HCT116 (cell line): ENCODE measurements around the gene SHC2. TPM values are rescaled to one million over a fixed set of nuclear protein-coding genes. Genes with fewer than 3 reads are reported as not detected.

Experiments
- ATAC-seq: fragments of 200-7000 bp; cut with Tn5 transposase; 2 replicates; pipeline ENCODE4 v1.9.1; 2020; ENCODE audit warnings: mild to moderate bottlenecking, moderate library complexity
- BruUV-seq: library from RNA; stranded (reverse); fragments of 400-500 nt; replicated peaks from 2 replicates; lab custom pipeline; 2021; lab: Mats Ljungman, UMichigan
- CTCF ChIA-PET: fragments of 300-600 bp; sonication (Branson Sonifier 250); formaldehyde crosslinking; loops from one replicate; lab custom pipeline; 2021; ENCODE audit warnings: antibody characterized with exemption; lab: Charles Lee
- POLR2A ChIA-PET: fragments of 300-600, 350-600 bp; sonication (Branson Sonifier 250); formaldehyde crosslinking; loops from one replicate; lab custom pipeline; 2021; ENCODE audit warnings: antibody characterized with exemption; lab: Charles Lee
- RAD21 ChIA-PET, 2 experiments: fragments of 300-600 bp; sonication (Branson Sonifier 250); formaldehyde crosslinking; loops; one replicate each; lab custom pipeline; 2023; ENCODE audit warnings: low total read pairs in 2 of 2; ENCODE audit not compliant: uncharacterized antibody in 2 of 2, unreplicated experiment in 2 of 2, low non-redundant PET in 1 of 2; lab: Charles Lee
- DNase-seq: peaks from one replicate; pipeline ENCODE4 v3.0.0-alpha.2; 2010; ENCODE audit warnings: low read depth, low spot score
- H2AFZ ChIP-seq: fragments of 200-600 bp; shearing (Covaris generic), sonication (generic); 2 replicates; pipeline ENCODE4 v1.6.1; 2017; ENCODE audit warnings: low read depth, mixed run types, mixed read lengths, antibody characterized with exemption, low read length; ENCODE audit not compliant: poor library complexity, severe bottlenecking
- H3K27ac ChIP-seq: 2 replicates; pipeline ENCODE4 v1.5.1; 2012; ENCODE audit warnings: low read depth, low read length
- H3K27me3 ChIP-seq: fragments of 200-600 bp; sonication (generic); 2 replicates; pipeline ENCODE4 v1.6.1; 2016; ENCODE audit warnings: mixed run types, low read length, mixed read lengths; ENCODE audit not compliant: insufficient read depth
- H3K36me3 ChIP-seq, 2 experiments: fragments of 200-500 bp in 1 of 2; fragments of 200-600 bp in 1 of 2; sonication (Bioruptor generic) in 1 of 2; sonication (generic) in 1 of 2; 2 replicates each; pipeline versions ENCODE4 v1.5.1 to v1.6.1; 2014 to 2016; ENCODE audit warnings: low read length in 2 of 2, inconsistent platforms in 1 of 2, mixed read lengths in 1 of 2, mixed run types in 1 of 2; ENCODE audit not compliant: insufficient read depth in 2 of 2, control insufficient read depth in 1 of 2
- H3K4me1 ChIP-seq, 2 experiments: fragments of 200-600 bp in 1 of 2; sonication (generic) in 1 of 2; 2 replicates each; pipeline versions ENCODE4 v1.5.1 to v1.6.1; 2012 to 2017; ENCODE audit warnings: low read length in 2 of 2, inconsistent platforms in 1 of 2, mild to moderate bottlenecking in 1 of 2, mixed read lengths in 1 of 2, mixed run types in 1 of 2, moderate library complexity in 1 of 2; ENCODE audit not compliant: insufficient read depth in 2 of 2, control insufficient read depth in 1 of 2
- H3K4me2 ChIP-seq: fragments of 200-600 bp; sonication (generic); 2 replicates; pipeline ENCODE4 v1.6.1; 2017; ENCODE audit warnings: mixed run types, low read length, mixed read lengths
- H3K4me3 ChIP-seq, 2 experiments: fragments of 200-600 bp in 1 of 2; sonication (generic) in 1 of 2; replicated peaks in 1 of 2; 2 replicates each; pipeline ENCODE4 v1.5.1; 2011 to 2016; ENCODE audit warnings: low read length in 2 of 2, control low read depth in 1 of 2, low read depth in 1 of 2, mild to moderate bottlenecking in 1 of 2, mixed read lengths in 1 of 2, mixed run types in 1 of 2
- H3K79me2 ChIP-seq: fragments of 200-600 bp; sonication (generic); 2 replicates; pipeline ENCODE4 v1.6.1; 2017; ENCODE audit warnings: mild to moderate bottlenecking, mixed run types, low read length, moderate library complexity, mixed read lengths; ENCODE audit not compliant: insufficient read depth
- H3K9ac ChIP-seq: fragments of 200-600 bp; sonication (generic); 2 replicates; pipeline ENCODE4 v1.6.1; 2016; ENCODE audit warnings: low read length, mixed read lengths
- H3K9me2 ChIP-seq: fragments of 200-600 bp; sonication (generic), shearing (Covaris generic); 2 replicates; pipeline ENCODE4 v1.6.1; 2017; ENCODE audit warnings: mixed run types, mild to moderate bottlenecking, moderate library complexity; ENCODE audit not compliant: insufficient read depth
- H3K9me3 ChIP-seq, 2 experiments: fragments of 200-500 bp in 1 of 2; fragments of 200-600 bp in 1 of 2; sonication (Bioruptor generic) in 1 of 2; sonication (generic) in 1 of 2; 2 replicates each; pipeline ENCODE4 v1.6.1; 2014 to 2017; ENCODE audit warnings: low read length in 2 of 2, mixed read lengths in 2 of 2, inconsistent platforms in 1 of 2, low read depth in 1 of 2, mild to moderate bottlenecking in 1 of 2, mixed run types in 1 of 2, moderate library complexity in 1 of 2; ENCODE audit not compliant: control insufficient read depth in 1 of 2, insufficient read depth in 1 of 2
- H4K20me1 ChIP-seq: fragments of 200-600 bp; sonication (generic), shearing (Covaris generic); 2 replicates; pipeline ENCODE4 v1.6.1; 2017; ENCODE audit warnings: mixed run types, mild to moderate bottlenecking, moderate library complexity; ENCODE audit not compliant: insufficient read depth
- ATF3 ChIP-seq: IDR thresholded peaks from 2 replicates; pipeline ENCODE4 v1.6.1; 2012
- ELF1 ChIP-seq: IDR thresholded peaks from 2 replicates; pipeline ENCODE4 v1.6.1; 2012; ENCODE audit warnings: low read depth, borderline replicate concordance
- EZH2 ChIP-seq: fragments of 200-600 bp; sonication (generic); IDR thresholded peaks from 2 replicates; pipeline ENCODE4 v1.6.1; 2017; ENCODE audit warnings: antibody characterized with exemption, mixed run types
- EZH2phosphoT487 ChIP-seq: fragments of 200-600 bp; IDR thresholded peaks from 2 replicates; pipeline ENCODE4 v1.6.1; 2018; ENCODE audit warnings: antibody characterized with exemption, borderline replicate concordance
- JUND ChIP-seq: IDR thresholded peaks from 2 replicates; pipeline ENCODE4 v1.6.1; 2012
- MAX ChIP-seq: IDR thresholded peaks from 2 replicates; pipeline ENCODE4 v1.6.1; 2012
- REST ChIP-seq: IDR thresholded peaks from 2 replicates; pipeline ENCODE4 v1.6.1; 2012; ENCODE audit warnings: low read depth
- SIN3A ChIP-seq: IDR thresholded peaks from 2 replicates; pipeline ENCODE4 v1.6.1; 2012; ENCODE audit warnings: low read depth
- SP1 ChIP-seq: IDR thresholded peaks from 2 replicates; pipeline ENCODE4 v1.6.1; 2012; ENCODE audit warnings: low read depth
- TCF7L2 ChIP-seq: IDR thresholded peaks from 2 replicates; pipeline ENCODE4 v1.7.0; 2011; ENCODE audit warnings: borderline replicate concordance, inconsistent platforms; ENCODE audit not compliant: insufficient read depth, insufficient read length; ENCODE audit errors: extremely low read depth
- ZBTB33 ChIP-seq: IDR thresholded peaks from 2 replicates; pipeline ENCODE4 v1.6.1; 2011; ENCODE audit warnings: mild to moderate bottlenecking, low read length, moderate library complexity; ENCODE audit not compliant: insufficient replicate concordance; ENCODE audit errors: extremely low read depth
- intact Hi-C: fragments of 100-400 bp; cut with micrococcal nuclease; formaldehyde crosslinking; loops from 2 replicates; pipeline ENCODE4 v1.10.0; 2022
- total RNA-seq: library from RNA; stranded (reverse); gene quantifications from one replicate; pipeline ENCODE4 v1.2.1, GENCODE V29; 2021; ENCODE audit not compliant: unreplicated experiment

SHC2 gene
- total RNA-seq, 1 experiment from 2014 or later, result 2.5 TPM

- H3K9ac ChIP-seq, result no peak overlapping the region
- ChIA-PET RAD21 (no interaction called here), CTCF (no interaction called here), POLR2A (no interaction called here)
- H2AFZ ChIP-seq, result no peak overlapping the region
- no peaks in the 10 kb centered on the region for H4K20me1 ChIP-seq
- ATAC-seq, result no peak
- H3K27ac ChIP-seq, result no peak overlapping the region
- intact Hi-C loops, result no loop called here
- H3K79me2 ChIP-seq, result no peaks in the 10 kb centered on the region
- TF ChIP-seq ELF1, result no peak
- no peak for TF ChIP-seq MAX
- TF ChIP-seq REST, result no peak
- no peak for TF ChIP-seq TCF7L2
- TF ChIP-seq EZH2phosphoT487, result no peak
- TF ChIP-seq ATF3, result no peak
- no peak for TF ChIP-seq SIN3A
- TF ChIP-seq SP1, result no peak
- no peak for TF ChIP-seq ZBTB33
- TF ChIP-seq JUND, result no peak
- TF ChIP-seq EZH2, result no peak
- BruUV-seq, result no TSS peak
- no peak for DNase-seq
- no peaks in the 10 kb centered on the region for H3K27me3 ChIP-seq
- no peak overlapping the region for H3K4me2 ChIP-seq
- H3K4me3 ChIP-seq, result no peak overlapping the region
- H3K4me1 ChIP-seq, result no peaks in the 10 kb centered on the region
- H3K9me2 ChIP-seq, result no peaks in the 10 kb centered on the region
- H3K36me3 ChIP-seq, result no peaks in the 10 kb centered on the region
- no peaks in the 10 kb centered on the region for H3K9me3 ChIP-seq
Observed at GRCh38 chr19:367963-368629, 92.7 kb downstream of the SHC2 start.
